Breast epithelium (tissue), 4 donors: ENCODE results near the gene PTPRK. TPM values are rescaled to one million over a fixed set of nuclear protein-coding genes. Genes with fewer than 3 reads are reported as not detected.

ENCODE experiments used
- DNase-seq, 2 donors: peaks; one replicate each; pipeline ENCODE4 v3.0.0-alpha.2; 2019; ENCODE audit warnings: low spot score in 2 of 2
- H3K27ac ChIP-seq, 2 donors: fragments of 200-600 bp; sonication (generic) in 1 of 2; one replicate each; pipeline ENCODE4 v1.5.1; 2016 to 2019; ENCODE audit warnings: mild to moderate bottlenecking in 1 of 2
- H3K27me3 ChIP-seq, 2 donors: fragments of 200-600 bp; sonication (generic) in 1 of 2; one replicate each; pipeline versions ENCODE4 v1.5.1 to v1.6.0; 2017 to 2019; ENCODE audit warnings: control low read depth in 1 of 2, mild to moderate bottlenecking in 1 of 2
- H3K36me3 ChIP-seq: fragments of 200-600 bp; one replicate; pipeline ENCODE4 v1.5.1; 2019
- H3K4me1 ChIP-seq, 2 donors: fragments of 200-600 bp; sonication (generic); one replicate each; pipeline ENCODE4 v1.5.1; 2016 to 2019; ENCODE audit warnings: control low read depth in 1 of 2
- H3K4me3 ChIP-seq, 3 donors: fragments of 200-600 bp; sonication (generic); 1 replicate in 2 of 3; 2 replicates in 1 of 3; pipeline ENCODE4 v1.5.1; 2016 to 2019; ENCODE audit warnings: mild to moderate bottlenecking in 3 of 3, moderate library complexity in 2 of 3
- H3K9me3 ChIP-seq, 2 donors: fragments of 200-600 bp; sonication (generic) in 1 of 2; one replicate each; pipeline ENCODE4 v1.5.1; 2016 to 2019; ENCODE audit warnings: control low read depth in 1 of 2
- POLR2A ChIP-seq: fragments of 450-650 bp; IDR thresholded peaks from one replicate; pipeline ENCODE4 v1.6.1; 2016; ENCODE audit warnings: antibody characterized with exemption, mild to moderate bottlenecking, moderate library complexity
- POLR2AphosphoS5 ChIP-seq, 3 donors: sonication (generic); formaldehyde crosslinking; IDR thresholded peaks; one replicate each; pipeline ENCODE4 v1.6.1; 2017; ENCODE audit warnings: antibody characterized with exemption in 3 of 3
- intact Hi-C: fragments of 100-400 bp; cut with DNase I; formaldehyde crosslinking; loops from one replicate; pipeline ENCODE4 v1.15.1; 2023; ENCODE audit warnings: low total_unique reads
- total RNA-seq, 3 donors: library from RNA; depleted of rRNA; stranded (reverse); fragments of >200 nt; gene quantifications; one replicate each; pipeline ENCODE4 v1.1.0, GENCODE V29; 2016
- TF ChIP-seq, protein P1 (sequence below), 3 donors: fragments of 450-650 bp; IDR thresholded peaks; one replicate each; pipeline ENCODE4 v1.5.1; 2016 to 2017; ENCODE audit warnings: antibody characterized with exemption in 3 of 3, mild to moderate bottlenecking in 3 of 3, moderate library complexity in 3 of 3

The PTPRK gene
- total RNA-seq, 3 donors from 2014 or later, result 29.1 to 134 (median 77.0) TPM

DNA sequence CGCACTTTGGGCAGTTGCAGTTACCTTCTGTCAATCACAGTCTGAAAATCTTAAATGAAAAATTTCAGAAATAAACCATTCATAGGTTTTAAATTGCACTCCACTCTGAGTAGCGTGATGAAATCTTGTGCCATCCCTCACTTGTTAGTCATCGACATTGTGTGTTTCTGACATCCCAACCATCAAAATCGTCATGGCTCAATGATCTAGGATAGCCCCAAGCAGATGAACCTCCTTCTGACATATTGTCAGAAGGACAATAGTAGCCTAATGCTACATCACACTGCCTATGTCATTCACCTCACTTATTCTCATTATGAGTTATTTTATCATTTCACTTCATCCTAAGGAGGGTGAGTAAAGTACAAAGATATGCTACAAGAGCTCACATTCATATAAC, 284.8 kb downstream of the PTPRK start:
- DNase-seq, result no peak
- H3K27ac ChIP-seq, result no peak overlapping the region
- H3K27me3 ChIP-seq, result no peaks in the 10 kb centered on the region
- no peak overlapping the region for H3K4me3 ChIP-seq
- H3K36me3 ChIP-seq, result no peaks in the 10 kb centered on the region
- intact Hi-C loops, result no loop called here
- H3K4me1 ChIP-seq, result no peaks in the 10 kb centered on the region
- TF ChIP-seq POLR2AphosphoS5 (IDR thresholded peaks at IDR 0.05), result no peak
- H3K9me3 ChIP-seq, result no peaks in the 10 kb centered on the region

DNA sequence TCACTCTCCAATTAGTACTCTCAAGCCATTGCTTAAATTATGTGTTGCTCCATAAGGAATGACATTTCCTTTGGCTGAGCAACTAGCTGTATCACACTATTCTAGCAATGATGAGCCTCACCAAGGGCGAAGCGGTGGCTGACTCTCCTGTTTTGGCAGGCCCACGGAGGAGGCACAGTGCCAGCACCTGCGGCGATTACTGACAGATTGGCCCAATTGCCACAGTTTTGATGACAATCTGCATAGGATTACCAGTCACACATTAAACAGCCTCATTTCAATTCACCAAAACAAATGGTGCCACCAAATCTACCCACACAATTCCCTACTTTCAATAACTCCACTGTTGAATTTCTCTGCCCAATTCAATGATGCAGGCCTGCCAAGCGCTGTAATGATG, 286.9 kb downstream of the PTPRK start:
- H3K9me3 ChIP-seq, result no peaks in the 10 kb centered on the region
- no peaks in the 10 kb centered on the region for H3K27me3 ChIP-seq
- TF ChIP-seq POLR2AphosphoS5 (IDR thresholded peaks at IDR 0.05) (no peak), POLR2A (no peak)
- TF ChIP-seq, protein P1, sequence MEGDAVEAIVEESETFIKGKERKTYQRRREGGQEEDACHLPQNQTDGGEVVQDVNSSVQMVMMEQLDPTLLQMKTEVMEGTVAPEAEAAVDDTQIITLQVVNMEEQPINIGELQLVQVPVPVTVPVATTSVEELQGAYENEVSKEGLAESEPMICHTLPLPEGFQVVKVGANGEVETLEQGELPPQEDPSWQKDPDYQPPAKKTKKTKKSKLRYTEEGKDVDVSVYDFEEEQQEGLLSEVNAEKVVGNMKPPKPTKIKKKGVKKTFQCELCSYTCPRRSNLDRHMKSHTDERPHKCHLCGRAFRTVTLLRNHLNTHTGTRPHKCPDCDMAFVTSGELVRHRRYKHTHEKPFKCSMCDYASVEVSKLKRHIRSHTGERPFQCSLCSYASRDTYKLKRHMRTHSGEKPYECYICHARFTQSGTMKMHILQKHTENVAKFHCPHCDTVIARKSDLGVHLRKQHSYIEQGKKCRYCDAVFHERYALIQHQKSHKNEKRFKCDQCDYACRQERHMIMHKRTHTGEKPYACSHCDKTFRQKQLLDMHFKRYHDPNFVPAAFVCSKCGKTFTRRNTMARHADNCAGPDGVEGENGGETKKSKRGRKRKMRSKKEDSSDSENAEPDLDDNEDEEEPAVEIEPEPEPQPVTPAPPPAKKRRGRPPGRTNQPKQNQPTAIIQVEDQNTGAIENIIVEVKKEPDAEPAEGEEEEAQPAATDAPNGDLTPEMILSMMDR (IDR thresholded peaks at IDR 0.05), result no peak
- no peak for DNase-seq
- intact Hi-C loops, result no loop called here
- H3K27ac ChIP-seq, result no peak overlapping the region
- H3K4me3 ChIP-seq, result no peak overlapping the region
- H3K36me3 ChIP-seq, result no peaks in the 10 kb centered on the region
- no peaks in the 10 kb centered on the region for H3K4me1 ChIP-seq

DNA sequence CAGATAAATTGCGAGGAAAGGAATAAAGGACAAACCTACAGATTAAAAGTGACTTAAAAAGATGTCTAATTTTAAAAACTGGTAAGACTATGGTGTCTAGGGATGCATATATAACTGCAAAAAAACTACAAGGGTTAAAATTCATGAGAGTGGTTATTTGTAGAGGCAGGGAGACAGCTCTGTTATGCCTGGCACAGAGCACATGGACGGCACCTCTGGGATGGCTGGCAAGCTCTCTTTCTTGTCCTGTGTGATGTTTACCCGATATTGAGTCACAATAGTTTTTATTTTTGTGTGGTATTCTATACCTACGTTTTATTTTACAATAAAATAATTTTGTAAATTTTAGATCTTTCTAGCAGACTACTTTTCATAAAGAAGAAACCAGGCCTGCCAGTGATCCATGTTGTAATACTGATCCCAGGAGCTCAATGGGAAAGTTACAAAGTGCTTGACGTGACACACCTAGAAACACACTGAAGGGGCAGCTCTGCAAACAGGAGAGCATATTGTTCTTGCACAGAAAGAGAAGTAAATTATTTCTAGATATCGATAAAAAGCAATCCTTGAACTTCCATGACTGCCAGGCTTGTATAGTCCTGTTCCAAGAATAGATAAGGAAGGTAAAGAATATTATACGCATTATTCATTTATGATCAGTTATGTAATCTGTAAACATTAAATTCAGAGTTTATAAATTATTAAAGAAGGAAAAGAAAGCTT, 290.0 kb downstream of the PTPRK start:
- intact Hi-C loops, result no loop called here
- TF ChIP-seq, protein P1 (IDR thresholded peaks at IDR 0.05), result no peak
- TF ChIP-seq POLR2AphosphoS5 (IDR thresholded peaks at IDR 0.05) (no peak), POLR2A (no peak)
- H3K36me3 ChIP-seq, result no peaks in the 10 kb centered on the region
- no peak overlapping the region for H3K27ac ChIP-seq
- H3K27me3 ChIP-seq, result no peaks in the 10 kb centered on the region
- H3K4me3 ChIP-seq, result no peak overlapping the region
- no peaks in the 10 kb centered on the region for H3K4me1 ChIP-seq
- no peaks in the 10 kb centered on the region for H3K9me3 ChIP-seq
- DNase-seq, result no peak

DNA sequence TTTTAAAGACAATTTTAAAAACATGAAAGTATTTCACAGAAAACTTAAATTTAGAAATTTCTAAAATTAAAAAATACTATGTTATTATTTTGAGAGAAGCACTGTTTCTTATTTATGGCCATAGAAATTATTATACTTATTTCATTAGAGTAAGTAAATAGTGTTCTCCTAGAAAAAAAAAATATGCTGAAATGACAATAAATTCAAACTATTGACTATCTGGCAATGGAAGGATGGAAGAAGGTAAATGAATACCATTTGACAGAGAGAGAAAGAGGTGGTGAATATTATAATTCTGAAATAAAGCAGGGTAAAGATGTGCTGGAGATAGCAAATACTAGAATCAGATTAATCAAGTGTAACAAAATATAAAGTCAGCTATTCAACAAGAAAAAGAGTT, 294.8 kb downstream of the PTPRK start:
- Histone ChIP-seq H3K4me1 (no peaks in the 10 kb centered on the region), H3K36me3 (no peaks in the 10 kb centered on the region), H3K4me3 (no peak overlapping the region), H3K27ac (no peak overlapping the region), H3K9me3 (no peaks in the 10 kb centered on the region), H3K27me3 (no peaks in the 10 kb centered on the region)
- intact Hi-C loops, result no loop called here
- TF ChIP-seq POLR2A, result no peak
- no peak for DNase-seq

DNA sequence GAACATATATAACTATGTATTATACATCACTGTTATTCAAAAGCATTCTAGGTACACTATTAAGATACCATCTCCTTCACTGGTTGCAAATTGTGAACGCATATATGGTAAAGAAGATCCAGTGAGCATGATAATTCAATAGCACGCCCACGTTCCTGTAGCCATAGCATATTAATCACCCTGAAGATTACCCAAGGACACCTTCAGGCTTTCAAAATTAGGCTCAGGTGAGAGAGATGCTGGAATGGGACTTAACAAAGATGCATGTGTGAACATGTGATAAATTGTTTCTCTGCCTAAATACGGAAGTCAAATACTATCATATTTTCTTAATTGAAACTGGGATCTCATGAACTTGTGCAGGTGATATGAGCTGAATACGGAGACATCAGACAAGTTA, 303.5 kb downstream of the PTPRK start:
- H3K27ac ChIP-seq, result no peak overlapping the region
- TF ChIP-seq, protein P1 (IDR thresholded peaks at IDR 0.05), result no peak
- TF ChIP-seq POLR2A, result no peak
- no peak for TF ChIP-seq POLR2AphosphoS5 (IDR thresholded peaks at IDR 0.05)
- DNase-seq, result no peak
- no peaks in the 10 kb centered on the region for H3K36me3 ChIP-seq
- intact Hi-C loops, result no loop called here
- no peaks in the 10 kb centered on the region for H3K27me3 ChIP-seq
- no peaks in the 10 kb centered on the region for H3K9me3 ChIP-seq
- H3K4me1 ChIP-seq, result no peaks in the 10 kb centered on the region
- H3K4me3 ChIP-seq, result no peak overlapping the region

DNA sequence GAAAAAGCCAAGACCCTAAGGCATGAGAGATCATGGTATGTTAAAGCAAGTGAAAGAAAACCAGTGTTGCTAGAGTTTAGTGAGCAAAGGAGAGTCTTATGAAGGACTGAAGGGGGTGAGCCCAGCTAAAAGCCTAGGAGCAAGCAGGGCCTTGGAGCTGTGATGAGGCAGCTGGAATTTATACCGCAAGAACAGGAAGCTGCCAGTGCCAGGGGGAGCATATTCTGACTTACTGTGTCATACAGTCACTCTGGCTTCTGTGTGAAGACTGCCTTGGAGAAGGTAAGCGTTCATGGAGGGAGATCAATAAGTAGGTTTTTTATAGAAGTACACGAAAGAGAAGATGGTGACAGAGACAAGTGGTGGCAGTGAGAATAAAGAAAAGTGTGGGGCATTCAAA, 310.6 kb downstream of the PTPRK start:
- H3K27me3 ChIP-seq, result no peaks in the 10 kb centered on the region
- H3K4me3 ChIP-seq, result no peak overlapping the region
- H3K4me1 ChIP-seq, result no peaks in the 10 kb centered on the region
- H3K27ac ChIP-seq, result no peak overlapping the region
- DNase-seq, result no peak
- intact Hi-C loops, result no loop called here
- H3K9me3 ChIP-seq, result no peaks in the 10 kb centered on the region
- H3K36me3 ChIP-seq, result no peaks in the 10 kb centered on the region
- TF ChIP-seq POLR2A (no peak), POLR2AphosphoS5 (IDR thresholded peaks at IDR 0.05) (no peak)
- TF ChIP-seq, protein P1 (IDR thresholded peaks at IDR 0.05), result no peak
